Duodenal mucosa (tissue), 2 donors: ENCODE results near the gene RBFOX1.

Experiments
- H3K27ac ChIP-seq: one replicate; pipeline ENCODE4 v1.7.0; 2013; ENCODE audit warnings: low read depth, low read length
- H3K27me3 ChIP-seq, 2 donors: one replicate each; pipeline ENCODE4 v1.7.0; 2013; ENCODE audit warnings: low read length in 2 of 2, control low read depth in 1 of 2; ENCODE audit not compliant: insufficient read depth in 2 of 2, control insufficient read depth in 1 of 2
- H3K36me3 ChIP-seq, 2 donors: one replicate each; pipeline ENCODE4 v1.7.0; 2013; ENCODE audit warnings: low read length in 2 of 2, control low read depth in 1 of 2; ENCODE audit not compliant: insufficient read depth in 2 of 2, control insufficient read depth in 1 of 2
- H3K4me1 ChIP-seq, 2 donors: one replicate each; pipeline ENCODE4 v1.7.0; 2013; ENCODE audit warnings: low read length in 2 of 2, control low read depth in 1 of 2; ENCODE audit not compliant: insufficient read depth in 2 of 2, control insufficient read depth in 1 of 2
- H3K4me3 ChIP-seq, 2 donors: one replicate each; pipeline ENCODE4 v1.7.0; 2013; ENCODE audit warnings: low read length in 2 of 2, low read depth in 1 of 2
- H3K9ac ChIP-seq, 2 donors: one replicate each; pipeline ENCODE4 v1.7.0; 2013; ENCODE audit warnings: low read length in 2 of 2, low read depth in 1 of 2
- H3K9me3 ChIP-seq, 2 donors: one replicate each; pipeline ENCODE4 v1.7.0; 2013; ENCODE audit warnings: low read length in 2 of 2, control low read depth in 1 of 2; ENCODE audit not compliant: control insufficient read depth in 1 of 2

RBFOX1 gene

GRCh38 chr16:7314163-7314562 is 18.5 kb upstream of the RBFOX1 start:
- Histone ChIP-seq H3K9ac (no peak overlapping the region), H3K4me1 (no peaks in the 10 kb centered on the region), H3K4me3 (no peak overlapping the region), H3K9me3 (no peaks in the 10 kb centered on the region), H3K27me3 (no peaks in the 10 kb centered on the region), H3K27ac (no peak overlapping the region), H3K36me3 (no peaks in the 10 kb centered on the region)

- no peaks in the 10 kb centered on the region for H3K9me3 ChIP-seq
- H3K4me3 ChIP-seq: no peak overlapping the region
- no peak overlapping the region for H3K9ac ChIP-seq
- H3K27me3 ChIP-seq: no peaks in the 10 kb centered on the region
- H3K4me1 ChIP-seq: no peaks in the 10 kb centered on the region
- H3K27ac ChIP-seq: no peak overlapping the region
- H3K36me3 ChIP-seq: no peaks in the 10 kb centered on the region
These were observed 16.8 kb upstream of the RBFOX1 start for GRCh38 chr16:7315813-7316212.

GRCh38 chr16:7316281-7316888 is 16.3 kb upstream of the RBFOX1 start:
- Histone ChIP-seq H3K4me3 (no peak overlapping the region), H3K9ac (no peak overlapping the region), H3K4me1 (no peaks in the 10 kb centered on the region), H3K27ac (no peak overlapping the region), H3K27me3 (no peaks in the 10 kb centered on the region), H3K9me3 (no peaks in the 10 kb centered on the region), H3K36me3 (no peaks in the 10 kb centered on the region)

GRCh38 chr16:7317982-7318381 is 14.7 kb upstream of the RBFOX1 start:
- Histone ChIP-seq H3K36me3 (no peaks in the 10 kb centered on the region), H3K27me3 (no peaks in the 10 kb centered on the region), H3K9ac (no peak overlapping the region), H3K4me3 (no peak overlapping the region), H3K4me1 (no peaks in the 10 kb centered on the region), H3K9me3 (no peaks in the 10 kb centered on the region), H3K27ac (no peak overlapping the region)

- Histone ChIP-seq H3K9me3 (no peaks in the 10 kb centered on the region), H3K36me3 (no peaks in the 10 kb centered on the region), H3K27ac (no peak overlapping the region), H3K4me1 (no peaks in the 10 kb centered on the region), H3K27me3 (no peaks in the 10 kb centered on the region), H3K9ac (no peak overlapping the region), H3K4me3 (no peak overlapping the region)
These were observed 14.0 kb upstream of the RBFOX1 start for GRCh38 chr16:7318686-7319085.

GRCh38 chr16:7319514-7319913 is 13.1 kb upstream of the RBFOX1 start:
- no peaks in the 10 kb centered on the region for H3K27me3 ChIP-seq
- H3K4me3 ChIP-seq: no peak overlapping the region
- no peaks in the 10 kb centered on the region for H3K4me1 ChIP-seq
- H3K27ac ChIP-seq: no peak overlapping the region
- H3K36me3 ChIP-seq: no peaks in the 10 kb centered on the region
- no peaks in the 10 kb centered on the region for H3K9me3 ChIP-seq
- no peak overlapping the region for H3K9ac ChIP-seq

GRCh38 chr16:7321661-7322060 is 11.0 kb upstream of the RBFOX1 start:
- H3K4me1 ChIP-seq: no peaks in the 10 kb centered on the region
- H3K27ac ChIP-seq: no peak overlapping the region
- no peaks in the 10 kb centered on the region for H3K27me3 ChIP-seq

GRCh38 chr16:7324321-7324720 is 8.3 kb upstream of the RBFOX1 start:
- Histone ChIP-seq H3K4me1 (no peaks in the 10 kb centered on the region), H3K27me3 (no peaks in the 10 kb centered on the region), H3K36me3 (no peaks in the 10 kb centered on the region), H3K9ac (no peak overlapping the region), H3K4me3 (no peak overlapping the region), H3K27ac (no peak overlapping the region), H3K9me3 (no peaks in the 10 kb centered on the region)

More at GRCh38 chr16:7321661-7322060, 11.0 kb upstream of the RBFOX1 start:
- H3K4me3 ChIP-seq: no peak overlapping the region
- H3K36me3 ChIP-seq: no peaks in the 10 kb centered on the region
- H3K9ac ChIP-seq: no peak overlapping the region
- H3K9me3 ChIP-seq: no peaks in the 10 kb centered on the region

- Histone ChIP-seq H3K4me1 (no peaks in the 10 kb centered on the region), H3K27ac (no peak overlapping the region), H3K36me3 (no peaks in the 10 kb centered on the region), H3K4me3 (no peak overlapping the region), H3K9me3 (no peaks in the 10 kb centered on the region), H3K27me3 (no peaks in the 10 kb centered on the region), H3K9ac (no peak overlapping the region)
These were observed 6.8 kb upstream of the RBFOX1 start for GRCh38 chr16:7325834-7326233.

- Histone ChIP-seq H3K27ac (no peak overlapping the region), H3K4me3 (no peak overlapping the region), H3K4me1 (no peaks in the 10 kb centered on the region), H3K27me3 (no peaks in the 10 kb centered on the region), H3K9me3 (no peaks in the 10 kb centered on the region), H3K36me3 (no peaks in the 10 kb centered on the region), H3K9ac (no peak overlapping the region)
These were observed 1.9 kb upstream of the RBFOX1 start for GRCh38 chr16:7330709-7331108.

GRCh38 chr16:7331997-7332396 is 648 bp upstream of the RBFOX1 start:
- no peak overlapping the region for H3K9ac ChIP-seq
- H3K27ac ChIP-seq: no peak overlapping the region
- no peaks in the 10 kb centered on the region for H3K4me1 ChIP-seq
- no peak overlapping the region for H3K4me3 ChIP-seq
- H3K27me3 ChIP-seq: no peaks in the 10 kb centered on the region
- H3K36me3 ChIP-seq: no peaks in the 10 kb centered on the region
- no peaks in the 10 kb centered on the region for H3K9me3 ChIP-seq
